ENCODE results near the gene KLC1. TPM values are rescaled to one million over a fixed set of nuclear protein-coding genes. Genes with fewer than 3 reads are reported as not detected.
"Not testable (repeated sequence)": the region's sequence is repeated elsewhere in the genome, so short reads cannot be mapped to it uniquely, and the experiment has no call there.

KLC1 gene
- total RNA-seq (ENCODE audit: insufficient read depth, low replicate concordance) = 162 TPM

GRCh38 chr14:103628684-103629502 is at the start of gene KLC1:
KLC1 (plus strand) TSS chr14:103629211; CDS start chr14:103654565, 25,354 bp downstream.
- peak; percentile 82 for DNase-seq (ENCODE audit: low spot score)

GRCh38 chr14:103581206-103581605 is 47.8 kb upstream of the KLC1 start:
- no peak for DNase-seq (ENCODE audit: low spot score)

- peak; percentile 42 for DNase-seq (ENCODE audit: low spot score)
Observed at GRCh38 chr14:103581954-103582703, 46.9 kb upstream of the KLC1 start.

GRCh38 chr14:103584326-103584915 is 44.6 kb upstream of the KLC1 start:
- no peak for DNase-seq (ENCODE audit: low spot score)

- DNase-seq (ENCODE audit: low spot score) = no peak
Observed at GRCh38 chr14:103593577-103593976, 35.4 kb upstream of the KLC1 start.

GRCh38 chr14:103594265-103594664 is 34.7 kb upstream of the KLC1 start:
- DNase-seq (ENCODE audit: low spot score) = no peak

- peak; percentile 63 for DNase-seq (ENCODE audit: low spot score)
Observed at GRCh38 chr14:103597623-103598377, 31.2 kb upstream of the KLC1 start.

- DNase-seq (ENCODE audit: low spot score) = no peak
Observed at GRCh38 chr14:103600503-103600902, 28.5 kb upstream of the KLC1 start.

GRCh38 chr14:103604620-103605019 is 24.4 kb upstream of the KLC1 start:
- DNase-seq (ENCODE audit: low spot score) = no peak

GRCh38 chr14:103606963-103607668 is 21.9 kb upstream of the KLC1 start:
- peak; percentile 93 for DNase-seq (ENCODE audit: low spot score)

GRCh38 chr14:103607822-103608221 is 21.2 kb upstream of the KLC1 start:
- no peak for DNase-seq (ENCODE audit: low spot score)

- DNase-seq (ENCODE audit: low spot score) = not testable (repeated sequence)
Observed at GRCh38 chr14:103609081-103609480, 19.9 kb upstream of the KLC1 start.

- no peak for DNase-seq (ENCODE audit: low spot score)
Observed at GRCh38 chr14:103611215-103611614, 17.8 kb upstream of the KLC1 start.

GRCh38 chr14:103613517-103613916 is 15.5 kb upstream of the KLC1 start:
- no peak for DNase-seq (ENCODE audit: low spot score)

GRCh38 chr14:103616635-103617300 is 12.2 kb upstream of the KLC1 start:
- DNase-seq (ENCODE audit: low spot score) = no peak

- no peak for DNase-seq (ENCODE audit: low spot score)
Observed at GRCh38 chr14:103619057-103619456, 10.0 kb upstream of the KLC1 start.

- DNase-seq (ENCODE audit: low spot score) = no peak
Observed at GRCh38 chr14:103621860-103622259, 7.2 kb upstream of the KLC1 start.

GRCh38 chr14:103623308-103623707 is 5.7 kb upstream of the KLC1 start:
- no peak for DNase-seq (ENCODE audit: low spot score)

- DNase-seq (ENCODE audit: low spot score) = no peak
Observed at GRCh38 chr14:103623883-103624482, 5.0 kb upstream of the KLC1 start.

GRCh38 chr14:103624860-103625259 is 4.2 kb upstream of the KLC1 start:
- peak; percentile 54 for DNase-seq (ENCODE audit: low spot score)

All from umbilical cord (tissue), 2 donors.